ENCODE measurements around the gene AGBL2. TPM values are rescaled to one million over a fixed set of nuclear protein-coding genes. Genes with fewer than 3 reads are reported as not detected.
"Not testable (repeated sequence)": the region's sequence is repeated elsewhere in the genome, so short reads cannot be mapped to it uniquely, and the experiment has no call there.

AGBL2 gene
- total RNA-seq (2014; rRNA removed) (1.8 TPM in 1 of 2 replicates, not detected in the other), Bru-seq, nascent RNA (percentile 24 among the genes with signal in this experiment), BruChase-seq, experiment 1, labeled RNA remaining after a 6-hour chase (percentile 24 among the genes with signal in this experiment), BruChase-seq, experiment 2, labeled RNA remaining after a 2-hour chase (percentile 22 among the genes with signal in this experiment)
- long read RNA-seq, partial matches to known transcripts = 1 of 1 reads
- long read RNA-seq, other reads (novel, unspliced or antisense) = 0 of 1 reads

DNA sequence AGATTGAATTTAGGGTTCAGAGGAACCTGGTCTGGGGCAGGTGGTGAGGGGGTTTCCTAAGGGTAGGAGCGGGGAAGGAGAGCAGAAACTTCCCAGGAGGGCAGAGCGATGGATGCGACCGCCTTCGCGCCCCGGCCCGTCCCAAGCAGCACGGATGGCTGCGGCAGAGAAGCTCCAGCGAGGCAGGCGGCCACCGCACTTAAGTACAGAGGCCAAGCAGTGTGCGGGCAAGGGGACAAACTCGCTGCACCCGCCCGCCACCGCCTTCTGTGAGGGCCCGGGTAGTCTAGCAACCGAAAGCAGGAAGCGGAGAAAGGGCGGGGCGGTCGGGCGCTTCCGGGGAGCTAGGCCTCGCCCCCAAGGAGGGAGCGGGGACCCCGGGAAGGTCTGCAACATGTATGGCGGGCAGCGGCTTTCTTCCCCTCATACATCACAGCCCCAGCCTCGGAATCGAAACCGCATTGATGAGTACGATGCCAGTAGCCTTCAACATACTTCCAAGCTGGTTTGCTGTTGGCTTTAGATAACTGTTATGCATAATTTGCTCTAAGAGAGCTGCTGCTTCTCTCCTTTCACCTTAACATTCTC, at the start of gene AGBL2:
AGBL2 (minus strand) TSS at position 288 of the 588 bp plus-strand sequence. CDS start 719 bp downstream, outside the sequence.
- Histone ChIP-seq H3K27ac (ENCODE audit: low read length) (no peak within 1 kb of the TSS), H4K20me1 (ENCODE audit: low read length) (no peaks in the 10 kb centered on the region), H3K79me2 (ENCODE audit: low read length) (no peaks in the 10 kb centered on the region), H3K4me1 (ENCODE audit: insufficient read depth, low read length) (no peaks in the 10 kb centered on the region), H3K9me3 (ENCODE audit: low read length) (no peaks in the 10 kb centered on the region), H3K9ac (ENCODE audit: low read length) (peak within 1 kb of the TSS; percentile 35), H2AFZ (ENCODE audit: low read length) (peak within 1 kb of the TSS; percentile 84), H3F3A (ENCODE audit: low read length, unreplicated experiment) (peaks cover 5% of the 10 kb centered on the region), H3K4me2 (ENCODE audit: low read length) (peak within 1 kb of the TSS; percentile 84), H3K9me2 (replicated peaks; ENCODE audit: low read length) (no peaks in the 10 kb centered on the region), H3K27me3 (ENCODE audit: low read length) (no peaks in the 10 kb centered on the region), H3K36me3 (ENCODE audit: low read depth, low read length) (peaks cover 11% of the 10 kb centered on the region), H3K4me3 (ENCODE audit: low read length) (peak within 1 kb of the TSS; percentile 63)
- peak; percentile 91 for ATAC-seq
- TF ChIP-seq EZH2phosphoT487 (IDR thresholded peaks at IDR 0.05; ENCODE audit: borderline replicate concordance, low read length) (no peak), EZH2 (IDR thresholded peaks at IDR 0.05; ENCODE audit: low read length, unreplicated experiment) (no peak)
- TF ChIP-seq, protein P1, sequence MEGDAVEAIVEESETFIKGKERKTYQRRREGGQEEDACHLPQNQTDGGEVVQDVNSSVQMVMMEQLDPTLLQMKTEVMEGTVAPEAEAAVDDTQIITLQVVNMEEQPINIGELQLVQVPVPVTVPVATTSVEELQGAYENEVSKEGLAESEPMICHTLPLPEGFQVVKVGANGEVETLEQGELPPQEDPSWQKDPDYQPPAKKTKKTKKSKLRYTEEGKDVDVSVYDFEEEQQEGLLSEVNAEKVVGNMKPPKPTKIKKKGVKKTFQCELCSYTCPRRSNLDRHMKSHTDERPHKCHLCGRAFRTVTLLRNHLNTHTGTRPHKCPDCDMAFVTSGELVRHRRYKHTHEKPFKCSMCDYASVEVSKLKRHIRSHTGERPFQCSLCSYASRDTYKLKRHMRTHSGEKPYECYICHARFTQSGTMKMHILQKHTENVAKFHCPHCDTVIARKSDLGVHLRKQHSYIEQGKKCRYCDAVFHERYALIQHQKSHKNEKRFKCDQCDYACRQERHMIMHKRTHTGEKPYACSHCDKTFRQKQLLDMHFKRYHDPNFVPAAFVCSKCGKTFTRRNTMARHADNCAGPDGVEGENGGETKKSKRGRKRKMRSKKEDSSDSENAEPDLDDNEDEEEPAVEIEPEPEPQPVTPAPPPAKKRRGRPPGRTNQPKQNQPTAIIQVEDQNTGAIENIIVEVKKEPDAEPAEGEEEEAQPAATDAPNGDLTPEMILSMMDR (conservative IDR thresholded peaks at IDR 0.05; ENCODE audit: low read depth, low read length) = no peak
- peak; percentile 32 for DNase-seq
- intact Hi-C loops (cut with micrococcal nuclease) = loop anchor here (1.0 kb wide), 1 partner anchor 73 kb away; the partner anchor contains the start of gene MTCH2
- ChIA-PET CTCF (no interaction called here), POLR2A (ENCODE audit: unreplicated experiment) (interaction anchor here (0.6 to 0.7 kb wide), 2 partner anchors 26 to 184 kb away, joined by 3 to 4 read pairs; no protein-coding TSS in a partner anchor)
- BruUV-seq (replicated peaks) = no TSS peak

DNA sequence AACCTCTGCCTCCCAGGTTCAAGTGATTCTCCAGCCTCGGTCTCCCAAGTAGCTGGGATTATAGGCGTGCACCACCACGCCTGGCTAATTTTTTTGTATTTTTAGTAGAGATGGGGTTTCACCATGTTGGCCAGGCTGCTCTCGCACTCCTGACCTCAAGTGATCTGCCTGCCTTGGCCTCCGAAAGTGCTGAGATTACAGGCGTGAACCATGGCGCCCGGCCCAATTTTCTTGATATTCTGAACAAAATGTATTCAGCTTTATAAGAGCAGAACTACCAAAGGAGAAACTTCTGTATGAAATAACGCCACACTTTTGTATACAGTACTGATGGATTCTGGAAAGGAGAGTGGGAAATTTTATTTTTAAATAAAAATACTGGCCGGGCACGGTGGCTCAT, 44.1 kb upstream of the AGBL2 start:
- H3K27me3 ChIP-seq (ENCODE audit: low read length); POLR2A ChIA-PET (ENCODE audit: unreplicated experiment); H3K4me3 ChIP-seq (ENCODE audit: low read length); H3K27ac ChIP-seq (ENCODE audit: low read length); BruUV-seq (replicated peaks); H3F3A ChIP-seq (ENCODE audit: low read length, unreplicated experiment); H2AFZ ChIP-seq (ENCODE audit: low read length); H3K9ac ChIP-seq (ENCODE audit: low read length); H3K9me2 ChIP-seq (replicated peaks; ENCODE audit: low read length); DNase-seq; H3K4me2 ChIP-seq (ENCODE audit: low read length); H3K4me1 ChIP-seq (ENCODE audit: insufficient read depth, low read length); H3K9me3 ChIP-seq (ENCODE audit: low read length); ATAC-seq; intact Hi-C loops (cut with micrococcal nuclease); CTCF ChIA-PET: not testable (repeated sequence)
- Histone ChIP-seq H4K20me1 (ENCODE audit: low read length) (peaks cover 12% of the 10 kb centered on the region), H3K36me3 (ENCODE audit: low read depth, low read length) (peaks cover 46% of the 10 kb centered on the region), H3K79me2 (ENCODE audit: low read length) (peaks cover 55% of the 10 kb centered on the region)

DNA sequence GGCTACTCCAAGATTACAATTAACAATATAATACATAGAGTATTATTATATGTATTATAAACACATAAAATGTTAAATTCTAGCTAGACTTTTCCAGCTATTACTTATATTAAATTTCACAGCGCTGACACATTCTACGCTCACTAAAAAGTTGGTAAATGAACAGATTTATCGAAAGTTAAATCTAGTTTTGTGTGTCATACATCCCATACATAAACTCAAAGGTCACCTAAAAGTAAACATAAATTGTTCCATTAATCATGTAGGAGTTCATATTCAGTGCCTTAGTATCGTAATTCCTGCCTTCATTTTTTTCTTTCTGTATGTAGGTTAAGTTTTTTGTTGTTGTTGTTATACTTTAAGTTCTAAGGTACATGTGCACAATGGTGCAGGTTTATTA, 41.0 kb upstream of the AGBL2 start:
- DNase-seq = peak; percentile 59
- H3K79me2 ChIP-seq (ENCODE audit: low read length) = peaks cover 30% of the 10 kb centered on the region
- no peak overlapping the region for H3K4me3 ChIP-seq (ENCODE audit: low read length)
- H2AFZ ChIP-seq (ENCODE audit: low read length) = no peak overlapping the region
- no peaks in the 10 kb centered on the region for H3F3A ChIP-seq (ENCODE audit: low read length, unreplicated experiment)
- ChIA-PET POLR2A (ENCODE audit: unreplicated experiment) (no interaction called here), CTCF (no interaction called here)
- H3K27me3 ChIP-seq (ENCODE audit: low read length) = no peaks in the 10 kb centered on the region
- no peak overlapping the region for H3K4me2 ChIP-seq (ENCODE audit: low read length)
- intact Hi-C loops (cut with micrococcal nuclease) = no loop called here
- peak; percentile 83 for ATAC-seq
- no peaks in the 10 kb centered on the region for H3K9me3 ChIP-seq (ENCODE audit: low read length)
- no peaks in the 10 kb centered on the region for H3K9me2 ChIP-seq (replicated peaks; ENCODE audit: low read length)
- H3K27ac ChIP-seq (ENCODE audit: low read length) = peak overlapping the region; percentile 30; the same call in 1 of the 2 replicates
- no peak overlapping the region for H3K9ac ChIP-seq (ENCODE audit: low read length)
- H4K20me1 ChIP-seq (ENCODE audit: low read length) = peaks cover 9% of the 10 kb centered on the region; the same call in 1 of the 2 replicates
- H3K36me3 ChIP-seq (ENCODE audit: low read depth, low read length) = peaks cover 54% of the 10 kb centered on the region
- BruUV-seq (replicated peaks) = no TSS peak
- H3K4me1 ChIP-seq (ENCODE audit: insufficient read depth, low read length) = peaks cover 5% of the 10 kb centered on the region; the same call in 1 of the 2 replicates
- TF ChIP-seq EZH2phosphoT487 (IDR thresholded peaks at IDR 0.05; ENCODE audit: borderline replicate concordance, low read length) = no peak
- TF ChIP-seq, protein P1 (conservative IDR thresholded peaks at IDR 0.05; ENCODE audit: low read depth, low read length) = no peak
